Loucy (cell line): ENCODE results near the gene RCOR2.

Experiments
- CTCF ChIP-seq: fragments of 200-600 bp; sonication (generic); conservative IDR thresholded peaks from 2 replicates; pipeline ENCODE4 v1.5.1; 2014; ENCODE audit warnings: mild to moderate bottlenecking, antibody characterized with exemption, low read length
- EZH2phosphoT487 ChIP-seq: fragments of 200-600 bp; IDR thresholded peaks from 2 replicates; pipeline ENCODE4 v1.6.1; 2018; ENCODE audit warnings: antibody characterized with exemption, mild to moderate bottlenecking, moderate library complexity, borderline replicate concordance

- no peak for TF ChIP-seq EZH2phosphoT487
- TF ChIP-seq CTCF: no peak
These were observed 47.3 kb downstream of the RCOR2 start for GRCh38 chr11:63869683-63870082.
